GM23338 (cell line): ENCODE measurements around the gene FRK. TPM values are rescaled to one million over a fixed set of nuclear protein-coding genes. Genes with fewer than 3 reads are reported as not detected.

Experiments used
- ATAC-seq: fragments of 200-7000 bp; cut with Tn5 transposase; 3 replicates; pipeline ENCODE4 v1.9.1; 2020
- DNase-seq: peaks from one replicate; pipeline ENCODE4 v3.0.0-alpha.2; 2015; ENCODE audit warnings: low spot score
- H2AFZ ChIP-seq: fragments of 200-600 bp; sonication (generic); 2 replicates; pipeline ENCODE4 v1.8.0; 2016; ENCODE audit warnings: antibody characterized with exemption, mild to moderate bottlenecking, moderate library complexity
- H3F3A ChIP-seq: fragments of 200-600 bp; sonication (generic); replicated peaks from 2 replicates; pipeline ENCODE4 v1.8.0; 2017; ENCODE audit warnings: antibody characterized with exemption, mixed run types, low read depth
- H3K27ac ChIP-seq: fragments of 200-600 bp; sonication (generic); 2 replicates; pipeline ENCODE4 v1.6.1; 2016; ENCODE audit warnings: low read depth
- H3K27me3 ChIP-seq: fragments of 200-600 bp; sonication (generic); 2 replicates; pipeline ENCODE4 v1.8.0; 2016; ENCODE audit warnings: mild to moderate bottlenecking, mixed run types, moderate library complexity; ENCODE audit not compliant: insufficient read depth
- H3K36me3 ChIP-seq: fragments of 200-600 bp; sonication (generic); 2 replicates; pipeline ENCODE4 v1.8.0; 2016; ENCODE audit warnings: mild to moderate bottlenecking; ENCODE audit not compliant: insufficient read depth
- H3K4me1 ChIP-seq: fragments of 200-600 bp; sonication (generic); 2 replicates; pipeline ENCODE4 v1.8.0; 2016; ENCODE audit warnings: mild to moderate bottlenecking, moderate library complexity; ENCODE audit not compliant: insufficient read depth
- H3K4me2 ChIP-seq: fragments of 200-600 bp; sonication (generic); 2 replicates; pipeline ENCODE4 v1.7.1; 2017; ENCODE audit warnings: mixed run types
- H3K4me3 ChIP-seq: fragments of 200-600 bp; sonication (generic); 2 replicates; pipeline ENCODE4 v1.6.1; 2016; ENCODE audit warnings: mixed run types
- H3K79me2 ChIP-seq: fragments of 200-600 bp; sonication (generic); replicated peaks from 2 replicates; pipeline ENCODE4 v1.8.0; 2017; ENCODE audit warnings: mild to moderate bottlenecking; ENCODE audit not compliant: insufficient read depth
- H3K9me2 ChIP-seq: fragments of 200-600 bp; sonication (generic); 2 replicates; pipeline ENCODE4 v1.8.0; 2017; ENCODE audit not compliant: insufficient read depth
- H4K20me1 ChIP-seq: fragments of 200-600 bp; sonication (generic); replicated peaks from 2 replicates; pipeline ENCODE4 v1.8.0; 2017; ENCODE audit warnings: mild to moderate bottlenecking; ENCODE audit not compliant: insufficient read depth
- H3K27ac Mint-ChIP-seq: 2 replicates; pipeline ENCODE4 v1.8.0; 2020; ENCODE audit warnings: inconsistent platforms, mild to moderate bottlenecking, moderate library complexity, mixed read lengths
- H3K27me3 Mint-ChIP-seq: 3 replicates; pipeline ENCODE4 v1.8.0; 2022; ENCODE audit warnings: low read depth, mild to moderate bottlenecking, moderate library complexity, mixed read lengths, inconsistent platforms; ENCODE audit not compliant: insufficient read depth, poor library complexity
- H3K36me3 Mint-ChIP-seq: 3 replicates; pipeline ENCODE4 v1.8.0; 2021; ENCODE audit warnings: low read depth, mild to moderate bottlenecking, inconsistent platforms, moderate library complexity, mixed read lengths
- H3K4me1 Mint-ChIP-seq: 3 replicates; pipeline ENCODE4 v1.8.0; 2020; ENCODE audit warnings: mild to moderate bottlenecking, inconsistent platforms, mixed read lengths
- H3K4me3 Mint-ChIP-seq: 3 replicates; pipeline ENCODE4 v1.8.0; 2021; ENCODE audit warnings: moderate library complexity, mild to moderate bottlenecking, inconsistent platforms, mixed read lengths
- H3K9me3 Mint-ChIP-seq: 3 replicates; pipeline ENCODE4 v1.8.0; 2020; ENCODE audit warnings: moderate library complexity, mild to moderate bottlenecking, inconsistent platforms, mixed read lengths
- CREB1 ChIP-seq: fragments of 250-450 bp; sonication (Bioruptor Pico); IDR thresholded peaks from 2 replicates; pipeline ENCODE4 v1.5.0; 2020; ENCODE audit warnings: low read depth, mild to moderate bottlenecking, moderate library complexity
- CTCF ChIP-seq, 2 experiments: fragments of 200-600 bp in 1 of 2; sonication (generic) in 1 of 2; conservative IDR thresholded peaks; 2 replicates each; pipeline versions ENCODE4 v1.5.1 to v1.6.1; 2016 to 2017; ENCODE audit warnings: antibody characterized with exemption in 2 of 2, low read depth in 2 of 2, mild to moderate bottlenecking in 2 of 2, moderate library complexity in 1 of 2
- ETS1 ChIP-seq: IDR thresholded peaks from 2 replicates; pipeline ENCODE4 v1.6.1; 2016; ENCODE audit warnings: antibody characterized with exemption
- EZH2 ChIP-seq: fragments of 200-600 bp; sonication (generic); IDR thresholded peaks from one replicate; pipeline ENCODE4 v1.8.0; 2017; ENCODE audit warnings: antibody characterized with exemption, mild to moderate bottlenecking, low read depth; ENCODE audit not compliant: unreplicated experiment
- EZH2phosphoT487 ChIP-seq: fragments of 200-600 bp; sonication (generic); IDR thresholded peaks from one replicate; pipeline ENCODE4 v1.8.1; 2018; ENCODE audit warnings: antibody characterized with exemption; ENCODE audit not compliant: unreplicated experiment
- JUNB ChIP-seq: IDR thresholded peaks from one replicate; pipeline ENCODE4 v1.6.1; 2016; ENCODE audit warnings: antibody characterized with exemption; ENCODE audit not compliant: unreplicated experiment
- NANOG ChIP-seq: IDR thresholded peaks from 2 replicates; pipeline ENCODE4 v1.6.1; 2016; ENCODE audit warnings: antibody characterized with exemption, borderline replicate concordance
- REST ChIP-seq: IDR thresholded peaks from one replicate; pipeline ENCODE4 v1.6.1; 2018; ENCODE audit warnings: antibody characterized with exemption; ENCODE audit not compliant: unreplicated experiment
- STAT1 ChIP-seq: IDR thresholded peaks from one replicate; pipeline ENCODE4 v1.6.1; 2016; ENCODE audit warnings: antibody characterized with exemption; ENCODE audit not compliant: unreplicated experiment
- ZNF114 ChIP-seq: fragments of 250-450 bp; sonication (Bioruptor Pico); IDR thresholded peaks from 2 replicates; pipeline ENCODE4 v1.5.0; 2020; ENCODE audit warnings: mild to moderate bottlenecking, moderate library complexity
- ZNF331 ChIP-seq: fragments of 250-450 bp; sonication (Bioruptor Pico); IDR thresholded peaks from 2 replicates; pipeline ENCODE4 v1.5.0; 2020; ENCODE audit warnings: low read depth, mild to moderate bottlenecking, moderate library complexity
- polyA plus RNA-seq: library from polyadenylated mRNA; unstranded; fragments of >200 nt; fragmentation: Nextera tagmentation; extraction: Ambion mirVana; gene quantifications from 2 replicates; pipeline ENCODE4 v1.2.1, GENCODE V29; 2016
- total RNA-seq: library from RNA; depleted of rRNA; stranded (reverse); fragments of >200 nt; shearing (Covaris generic); gene quantifications from 2 replicates; pipeline ENCODE4 v1.2.3, GENCODE V29; 2014

The FRK gene
- total and polyA plus RNA-seq, 2 experiments from 2014 or later: 0.06 to 0.24 TPM

- no peak for TF ChIP-seq EZH2phosphoT487
- no peak for TF ChIP-seq ETS1
Observed at GRCh38 chr6:116022841-116023445, 37.7 kb downstream of the FRK start (continued).

GRCh38 chr6:116020738-116021137 is 40.0 kb downstream of the FRK start:
- H3K4me3 ChIP-seq: no peak overlapping the region
- no peaks in the 10 kb centered on the region for H3K4me1 ChIP-seq
- H3K79me2 ChIP-seq: no peaks in the 10 kb centered on the region
- H2AFZ ChIP-seq: no peak overlapping the region
- H3K27ac ChIP-seq: no peak overlapping the region
- no peaks in the 10 kb centered on the region for H3K27me3 ChIP-seq
- H3K36me3 ChIP-seq: no peaks in the 10 kb centered on the region
- no peak overlapping the region for H3K4me2 ChIP-seq
- Mint-ChIP-seq H3K4me3 (no peak overlapping the region), H3K27me3 (no peaks in the 10 kb centered on the region), H3K36me3 (no peaks in the 10 kb centered on the region), H3K4me1 (peaks cover 10% of the 10 kb centered on the region), H3K9me3 (no peaks in the 10 kb centered on the region), H3K27ac (no peak overlapping the region)
- no peak for ATAC-seq
- DNase-seq: no peak
- no peaks in the 10 kb centered on the region for H4K20me1 ChIP-seq
- no peaks in the 10 kb centered on the region for H3K9me2 ChIP-seq
- no peaks in the 10 kb centered on the region for H3F3A ChIP-seq
- TF ChIP-seq ZNF114 (CRISPR knock-in tag) (no peak), EZH2 (no peak), STAT1 (no peak), ZNF331 (no peak), JUNB (no peak), REST (no peak), CREB1 (CRISPR knock-in tag) (no peak), EZH2phosphoT487 (no peak), ETS1 (no peak), NANOG (no peak), CTCF (conservative IDR thresholded peaks at IDR 0.05; ENCODE audit: low read depth in 2 of 2) (no peak)
